Sigmoid colon (tissue), 4 donors: ENCODE results near the gene KIAA1210.

Source experiments
- POLR2A ChIP-seq, 2 donors: fragments of 450-650 bp; IDR thresholded peaks; one replicate each; pipeline ENCODE4 v1.6.1; 2016; ENCODE audit warnings: antibody characterized with exemption in 2 of 2, mild to moderate bottlenecking in 2 of 2, moderate library complexity in 2 of 2
- POLR2AphosphoS5 ChIP-seq, 4 donors: sonication (generic); formaldehyde crosslinking; IDR thresholded peaks; one replicate each; pipeline ENCODE4 v1.6.1; 2017; ENCODE audit warnings: antibody characterized with exemption in 4 of 4
- TF ChIP-seq, protein P1 (sequence below), 4 experiments: fragments of 450-650 bp in 3 of 4; fragments of 200-600 bp in 1 of 4; IDR thresholded peaks; one replicate each; pipeline ENCODE4 v1.5.1; 2016 to 2019; ENCODE audit warnings: antibody characterized with exemption in 4 of 4, mild to moderate bottlenecking in 3 of 4, moderate library complexity in 2 of 4

DNA sequence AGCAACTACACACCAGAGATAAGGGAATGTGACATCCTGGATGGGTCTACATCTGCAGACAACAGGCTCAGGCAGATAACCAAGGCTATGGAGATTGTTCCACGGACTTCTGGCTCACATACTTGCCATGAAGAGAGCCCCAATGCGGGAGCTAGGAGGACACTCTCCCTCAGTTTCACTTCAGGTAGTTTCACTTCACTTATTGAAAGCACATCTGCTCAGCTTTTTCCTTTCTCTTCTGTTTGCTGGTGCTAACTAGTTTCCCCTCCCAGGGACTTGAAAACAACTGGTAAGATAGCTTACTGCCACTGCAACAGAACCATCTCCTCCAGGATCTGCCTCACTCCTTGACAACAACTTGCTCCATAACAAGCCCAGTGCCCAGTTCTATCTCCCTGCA lies 56.2 kb downstream of the KIAA1210 start:
- TF ChIP-seq, protein P1, sequence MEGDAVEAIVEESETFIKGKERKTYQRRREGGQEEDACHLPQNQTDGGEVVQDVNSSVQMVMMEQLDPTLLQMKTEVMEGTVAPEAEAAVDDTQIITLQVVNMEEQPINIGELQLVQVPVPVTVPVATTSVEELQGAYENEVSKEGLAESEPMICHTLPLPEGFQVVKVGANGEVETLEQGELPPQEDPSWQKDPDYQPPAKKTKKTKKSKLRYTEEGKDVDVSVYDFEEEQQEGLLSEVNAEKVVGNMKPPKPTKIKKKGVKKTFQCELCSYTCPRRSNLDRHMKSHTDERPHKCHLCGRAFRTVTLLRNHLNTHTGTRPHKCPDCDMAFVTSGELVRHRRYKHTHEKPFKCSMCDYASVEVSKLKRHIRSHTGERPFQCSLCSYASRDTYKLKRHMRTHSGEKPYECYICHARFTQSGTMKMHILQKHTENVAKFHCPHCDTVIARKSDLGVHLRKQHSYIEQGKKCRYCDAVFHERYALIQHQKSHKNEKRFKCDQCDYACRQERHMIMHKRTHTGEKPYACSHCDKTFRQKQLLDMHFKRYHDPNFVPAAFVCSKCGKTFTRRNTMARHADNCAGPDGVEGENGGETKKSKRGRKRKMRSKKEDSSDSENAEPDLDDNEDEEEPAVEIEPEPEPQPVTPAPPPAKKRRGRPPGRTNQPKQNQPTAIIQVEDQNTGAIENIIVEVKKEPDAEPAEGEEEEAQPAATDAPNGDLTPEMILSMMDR (IDR thresholded peaks at IDR 0.05): no peak
- TF ChIP-seq POLR2A (IDR thresholded peaks at IDR 0.05) (no peak), POLR2AphosphoS5 (IDR thresholded peaks at IDR 0.05) (no peak)
